HG03342 (cell line): ENCODE measurements around the gene C5orf15.
"Not testable (repeated sequence)": the region's sequence is repeated elsewhere in the genome, so short reads cannot be mapped to it uniquely, and the experiment has no call there.

Experiments
- ATAC-seq: cut with Tn5 transposase; IDR thresholded peaks from one replicate; pipeline ENCODE4 v1.9.1; 2021; ENCODE audit warnings: mild to moderate bottlenecking, moderate library complexity; ENCODE audit not compliant: unreplicated experiment

The C5orf15 gene

DNA sequence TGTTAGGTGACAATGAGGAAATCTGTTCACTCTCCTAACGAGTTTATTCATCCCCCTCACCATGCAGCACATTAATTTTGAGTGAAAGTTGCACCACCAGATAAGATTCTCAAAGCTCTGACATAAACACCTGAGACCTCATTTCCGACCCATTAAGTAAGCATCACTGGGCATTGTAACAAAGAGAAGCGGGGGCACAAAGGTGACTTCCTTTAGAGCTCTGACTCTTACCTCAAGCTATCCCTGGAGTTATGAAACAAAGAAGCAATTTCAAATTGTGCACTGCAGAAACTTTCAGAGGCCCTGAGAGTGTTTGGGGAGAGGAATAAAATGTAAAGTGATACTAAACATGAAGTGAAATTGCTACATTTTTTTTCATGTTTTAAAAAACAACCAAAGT, 29.5 kb downstream of the C5orf15 start:
- ATAC-seq, result no peak

DNA sequence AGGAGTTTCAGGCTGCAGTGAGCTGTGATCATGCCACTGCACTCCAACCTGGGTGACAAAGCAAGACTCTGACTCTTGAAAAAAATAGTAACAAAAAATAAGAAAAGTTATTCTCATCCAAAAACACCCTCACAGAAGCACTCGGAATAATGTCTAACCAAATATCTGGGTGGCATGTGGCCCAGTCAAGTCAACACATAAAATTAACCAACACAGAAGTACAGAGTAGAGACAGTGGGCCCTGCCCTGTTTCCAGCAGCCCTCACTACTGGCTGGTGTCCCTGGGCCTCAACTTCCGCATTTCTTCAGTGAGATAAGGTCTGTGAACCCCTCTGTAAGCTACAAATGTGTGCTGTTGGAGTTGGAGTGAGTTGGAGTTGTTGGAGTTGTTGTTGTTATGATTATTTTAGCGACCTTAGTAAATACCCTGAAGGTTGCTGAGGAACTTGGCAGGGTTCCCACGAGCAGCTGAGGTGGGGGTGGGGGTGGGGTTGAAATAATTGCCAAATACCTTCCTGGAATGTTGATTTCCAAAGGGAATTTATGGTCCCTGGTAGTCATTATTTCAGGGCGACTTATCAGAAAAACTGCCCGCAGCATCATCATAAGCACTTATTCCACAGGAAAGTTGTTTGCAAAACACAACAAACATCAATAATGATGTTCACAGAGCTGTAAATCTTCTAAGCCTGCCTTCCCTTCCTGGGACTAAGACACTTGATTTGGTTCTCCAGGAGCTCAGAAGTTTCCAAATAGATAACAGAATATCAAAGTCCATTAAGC, 30.2 kb downstream of the C5orf15 start:
- ATAC-seq, result no peak

DNA sequence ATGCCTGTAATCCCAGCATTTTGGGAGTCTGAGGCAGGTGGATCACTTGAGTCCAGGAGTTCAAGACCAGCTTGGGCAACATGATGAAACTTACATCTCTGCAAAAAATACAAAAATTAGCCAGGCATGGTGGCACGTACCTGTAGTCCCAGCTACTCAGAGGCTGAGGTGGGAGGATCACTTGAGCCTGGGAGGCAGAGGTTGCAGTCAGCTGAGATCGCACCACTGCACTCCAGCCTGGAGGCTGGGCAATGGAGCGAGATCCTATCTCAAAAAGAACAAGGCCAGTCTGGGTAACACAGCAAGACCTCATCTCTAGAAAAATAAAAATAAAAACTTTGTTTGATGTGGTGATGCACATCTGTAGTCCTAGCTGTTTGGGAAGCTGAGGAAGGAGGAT, 30.8 kb downstream of the C5orf15 start:
- not testable (repeated sequence) for ATAC-seq

DNA sequence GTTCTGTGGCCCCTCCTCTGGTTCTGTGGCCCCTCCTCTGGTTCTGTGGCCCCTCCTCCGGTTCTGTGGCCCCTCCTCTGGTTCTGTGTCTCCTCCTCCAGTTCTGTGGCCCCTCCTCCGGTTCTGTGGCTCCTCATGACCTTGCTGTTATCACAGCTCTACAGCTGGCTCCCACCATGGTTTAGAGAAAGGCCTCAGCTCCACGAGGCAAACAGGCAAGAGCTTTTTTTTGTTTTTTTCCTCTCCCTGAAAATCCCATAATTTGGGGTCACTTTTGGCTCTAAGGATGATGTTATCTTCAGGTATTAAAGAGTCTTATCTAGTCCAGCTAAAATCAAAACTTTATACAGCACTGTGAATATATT, 31.8 kb downstream of the C5orf15 start:
- no peak for ATAC-seq

DNA sequence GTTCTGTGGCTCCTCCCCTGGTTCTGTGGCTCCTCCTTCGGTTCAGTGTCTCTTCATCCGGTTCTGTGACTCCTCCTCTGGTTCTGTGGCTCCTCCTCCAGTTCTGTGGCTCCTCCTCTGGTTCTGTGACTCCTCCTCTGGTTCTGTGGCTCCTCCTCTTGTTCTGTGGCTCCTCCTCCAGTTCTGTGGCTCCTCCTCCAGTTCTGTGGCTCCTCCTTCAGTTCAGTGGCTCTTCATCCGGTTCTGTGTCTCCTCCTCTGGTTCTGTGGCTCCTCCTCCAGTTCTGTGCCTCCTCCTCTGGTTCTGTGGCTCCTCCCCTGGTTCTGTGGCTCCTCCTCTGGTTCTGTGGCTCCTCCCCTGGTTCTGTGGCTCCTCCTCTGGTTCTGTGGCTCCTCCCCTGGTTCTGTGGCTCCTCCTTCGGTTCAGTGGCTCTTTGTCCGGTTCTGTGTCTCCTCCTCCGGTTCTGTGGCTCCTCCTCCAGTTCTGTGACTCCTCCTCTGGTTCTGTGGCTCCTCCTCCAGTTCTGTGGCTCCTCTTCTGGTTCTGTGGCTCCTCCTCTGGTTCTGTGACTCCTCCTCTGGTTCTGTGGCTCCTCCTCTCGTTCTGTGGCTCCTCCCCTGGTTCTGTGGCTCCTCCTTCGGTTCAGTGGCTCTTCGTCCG, 32.3 kb downstream of the C5orf15 start:
- not testable (repeated sequence) for ATAC-seq

DNA sequence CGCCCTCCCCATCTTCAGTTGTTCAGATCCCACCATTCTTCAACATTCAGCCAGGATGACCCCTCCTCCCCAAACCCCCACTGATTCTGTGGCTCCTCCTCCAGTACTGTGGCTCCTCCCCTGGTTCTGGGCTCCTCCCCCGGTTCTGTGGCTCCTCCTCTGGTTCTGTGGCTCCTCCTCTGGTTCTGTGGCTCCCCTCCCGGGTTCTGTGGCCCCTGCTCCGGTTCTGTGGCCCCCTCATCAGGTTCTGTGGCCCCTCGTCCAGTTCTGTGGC, 32.8 kb downstream of the C5orf15 start:
- no peak for ATAC-seq

DNA sequence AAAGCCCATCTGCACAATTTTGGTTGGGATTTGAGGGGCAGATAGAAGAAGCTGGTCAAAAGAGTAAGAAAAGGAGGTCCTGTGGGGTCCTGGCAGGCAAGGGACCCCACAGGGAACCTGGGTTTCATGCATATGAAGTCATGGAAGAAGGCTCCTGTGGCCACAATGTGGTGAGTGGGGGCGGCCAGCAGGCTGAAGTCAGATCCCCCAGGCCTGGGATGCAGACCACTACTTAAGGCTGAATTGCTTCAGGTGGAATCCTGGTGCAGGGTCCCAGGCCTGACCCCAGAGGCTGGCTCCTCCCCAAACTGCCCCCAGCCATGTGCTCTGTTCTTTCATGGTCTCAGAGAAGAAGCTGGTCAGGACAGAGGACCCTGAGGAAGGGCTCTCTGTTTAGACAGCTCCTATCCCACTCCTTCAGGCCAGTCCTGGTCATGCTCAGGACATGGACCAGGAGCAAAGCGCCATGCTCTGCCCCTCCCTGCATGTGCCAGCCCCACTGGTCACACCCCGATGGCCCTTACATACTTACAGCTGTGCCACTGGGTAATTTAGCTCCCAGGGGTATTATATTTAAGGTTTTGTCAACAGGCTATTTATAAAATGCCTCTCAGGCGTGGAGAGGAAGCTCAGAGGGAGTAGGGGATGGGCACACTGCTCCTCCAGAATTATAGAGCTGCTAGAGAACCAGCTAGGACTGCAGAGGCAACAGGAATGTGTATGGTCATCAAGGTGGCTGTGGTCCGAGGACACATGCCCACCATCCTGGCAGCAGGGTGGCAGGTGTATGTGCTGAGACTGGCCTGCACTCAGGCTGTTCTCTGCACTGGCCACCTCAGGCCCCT, 33.4 kb downstream of the C5orf15 start:
- no peak for ATAC-seq

DNA sequence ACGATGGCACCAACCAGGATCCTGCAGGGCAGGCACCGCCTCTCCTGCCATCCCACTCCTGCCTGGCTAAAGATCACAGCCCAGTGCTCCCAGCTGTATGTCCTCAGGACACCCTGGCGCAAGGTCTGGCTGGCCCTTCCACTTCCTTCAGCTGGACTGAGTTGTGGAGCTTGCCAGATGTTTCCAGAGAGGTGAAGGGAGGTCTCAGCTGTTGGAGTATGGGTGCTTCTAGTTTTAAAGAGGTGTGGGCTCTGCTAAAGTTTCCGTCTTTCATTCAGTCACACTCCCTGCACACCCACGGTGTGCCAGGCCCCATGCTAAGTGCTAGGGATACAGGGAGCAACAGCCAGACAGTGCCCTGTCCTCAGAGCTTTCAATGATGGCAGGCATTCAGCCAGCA, 34.1 kb downstream of the C5orf15 start:
- no peak for ATAC-seq

DNA sequence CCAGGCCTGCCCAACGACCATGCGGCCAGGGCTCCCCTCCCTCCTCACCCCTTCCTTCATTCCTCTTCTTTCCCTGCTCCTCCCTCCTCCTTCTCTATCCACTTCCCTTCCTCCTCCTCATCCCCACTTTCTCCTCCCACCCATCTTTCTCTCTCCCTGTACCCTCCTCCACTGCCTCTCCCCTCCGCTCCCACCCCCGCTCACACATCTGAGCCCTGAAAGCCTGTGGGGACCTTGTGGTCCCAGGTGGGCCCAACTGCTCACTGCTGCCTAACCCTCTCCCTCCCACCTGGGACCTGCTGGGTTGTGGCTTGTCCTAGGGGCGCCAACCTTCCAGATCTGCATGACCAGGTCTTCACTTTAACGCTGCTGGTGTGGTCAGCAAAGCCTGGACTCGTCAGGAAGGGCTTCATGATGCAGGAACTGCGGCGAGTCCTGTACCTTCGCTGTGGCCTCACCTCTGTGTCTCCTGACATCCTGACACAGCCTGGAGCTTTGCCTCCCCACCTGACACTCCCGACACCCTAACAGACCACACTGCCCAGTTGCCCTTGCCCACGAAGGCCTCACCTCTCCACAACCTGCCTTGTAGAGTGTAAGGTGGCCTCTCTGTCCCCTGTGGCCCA, 34.6 kb downstream of the C5orf15 start:
- no peak for ATAC-seq

DNA sequence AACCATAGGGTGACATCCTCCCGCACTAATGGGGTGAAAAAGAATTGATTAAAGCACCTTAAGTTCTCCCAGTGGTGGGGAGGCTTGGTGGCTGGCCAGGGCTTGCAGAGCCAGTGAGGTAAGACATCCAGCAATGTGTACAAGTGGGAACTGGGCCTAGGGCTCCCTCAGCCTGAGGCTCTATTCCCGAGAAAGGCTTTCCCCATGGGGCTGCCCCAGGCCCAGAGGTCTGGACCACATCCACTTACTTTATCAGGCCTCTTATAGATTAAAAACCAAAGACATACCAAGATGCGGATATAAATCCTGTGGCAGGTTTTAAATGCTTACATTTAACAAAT, 35.3 kb downstream of the C5orf15 start:
- no peak for ATAC-seq

DNA sequence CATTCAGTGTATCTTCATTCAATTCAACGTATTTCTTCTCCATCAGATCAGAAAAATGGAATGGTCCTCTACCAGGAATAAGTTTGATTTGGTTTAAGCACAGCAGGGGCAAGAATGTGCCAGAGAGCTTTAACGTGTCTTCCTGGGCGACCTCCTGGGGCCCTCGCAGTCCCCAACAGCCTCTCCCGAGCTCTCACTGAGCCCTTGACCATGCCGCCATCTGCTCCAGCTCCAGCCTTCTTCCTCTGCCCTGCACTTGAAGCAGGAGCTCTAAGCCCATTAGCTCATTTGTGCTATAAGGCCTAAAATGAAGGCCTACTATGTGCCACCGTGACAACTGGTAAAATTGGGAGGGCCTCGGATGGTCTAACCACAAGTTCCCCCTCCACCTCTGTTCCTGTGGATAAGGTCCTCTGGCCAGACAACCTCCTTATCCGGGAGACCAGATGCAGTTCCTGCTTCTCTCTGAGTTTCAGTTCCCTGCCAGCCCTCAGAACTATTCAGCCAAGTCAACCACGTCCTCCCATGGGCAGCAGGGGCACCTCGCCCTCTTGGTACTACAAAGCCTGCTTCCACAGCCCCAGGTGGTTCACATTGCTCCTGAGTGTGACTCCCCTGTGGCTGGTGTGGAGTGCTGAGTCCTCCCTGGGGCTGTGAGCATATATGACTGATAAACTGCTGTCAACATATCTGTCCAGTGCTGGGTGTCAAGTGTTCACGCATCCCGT, 35.8 kb downstream of the C5orf15 start:
- ATAC-seq, result no peak

DNA sequence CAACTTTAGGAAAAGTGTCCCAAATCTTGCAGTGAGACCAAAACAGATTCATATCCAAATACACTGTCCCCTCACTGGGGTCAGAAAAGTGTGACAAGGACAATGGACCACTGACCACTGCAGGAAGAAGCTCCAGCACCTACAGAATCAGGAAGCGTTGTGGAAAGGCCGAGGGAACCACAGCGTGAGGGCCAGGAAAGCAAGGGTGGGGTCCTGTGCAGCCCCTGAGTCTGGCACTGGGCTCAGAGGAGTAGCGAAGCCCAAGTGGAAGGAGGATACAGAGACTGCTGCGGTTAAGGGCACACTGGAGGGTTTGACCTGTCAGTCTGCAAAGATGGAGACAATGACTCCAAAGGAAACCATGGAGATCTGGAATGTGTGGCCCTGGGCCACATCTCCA, 36.9 kb downstream of the C5orf15 start:
- ATAC-seq, result no peak

DNA sequence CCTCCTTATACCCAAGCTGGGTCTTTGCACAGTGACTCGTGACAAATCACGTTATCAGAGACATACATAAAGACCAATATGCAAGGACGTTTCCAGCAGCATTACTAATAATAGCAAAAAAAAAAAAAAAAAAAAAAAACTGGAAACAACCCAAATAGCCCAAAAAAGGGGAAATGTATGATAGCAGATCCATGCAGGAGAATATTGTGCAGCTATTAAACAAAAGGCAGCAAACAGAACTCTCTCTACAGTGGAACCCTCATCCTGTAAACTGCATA, 37.7 kb downstream of the C5orf15 start:
- ATAC-seq, result no peak

DNA sequence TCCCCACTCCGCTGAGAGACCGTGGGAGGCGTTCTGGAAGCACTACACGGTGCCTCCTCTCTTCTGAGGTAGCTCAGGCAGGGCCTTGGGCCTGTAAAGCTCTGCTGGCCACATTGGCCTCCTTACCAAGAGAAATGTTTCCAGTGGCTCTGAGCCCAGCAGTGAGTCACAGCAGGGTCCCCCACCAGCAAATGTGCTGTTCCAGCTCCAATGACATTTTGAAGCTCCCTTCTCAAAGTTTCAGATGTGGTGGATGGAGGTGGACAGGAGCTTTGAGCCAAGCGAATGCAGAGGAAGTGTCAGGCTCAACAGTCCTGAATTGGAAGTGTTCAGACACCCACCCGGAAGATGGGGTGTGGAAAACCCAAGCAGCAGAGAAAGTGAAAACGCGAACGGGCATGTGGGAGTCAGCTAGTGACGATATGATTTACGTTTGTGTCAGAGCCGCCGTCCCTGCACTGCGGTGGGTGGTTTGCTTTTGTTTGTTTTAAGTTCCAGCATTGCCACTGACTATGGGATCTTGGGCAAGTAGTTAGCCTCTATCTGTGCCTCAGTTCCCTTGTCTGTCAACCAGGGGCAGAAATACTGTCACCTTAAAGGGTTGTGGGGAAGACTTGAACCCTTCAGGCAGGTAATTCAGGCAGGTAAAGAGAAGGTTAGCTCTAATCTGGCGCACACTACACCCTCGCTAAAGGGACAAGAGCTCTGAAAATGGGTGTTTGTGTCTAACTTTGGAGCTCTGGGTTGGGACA, 38.2 kb downstream of the C5orf15 start:
- no peak for ATAC-seq

DNA sequence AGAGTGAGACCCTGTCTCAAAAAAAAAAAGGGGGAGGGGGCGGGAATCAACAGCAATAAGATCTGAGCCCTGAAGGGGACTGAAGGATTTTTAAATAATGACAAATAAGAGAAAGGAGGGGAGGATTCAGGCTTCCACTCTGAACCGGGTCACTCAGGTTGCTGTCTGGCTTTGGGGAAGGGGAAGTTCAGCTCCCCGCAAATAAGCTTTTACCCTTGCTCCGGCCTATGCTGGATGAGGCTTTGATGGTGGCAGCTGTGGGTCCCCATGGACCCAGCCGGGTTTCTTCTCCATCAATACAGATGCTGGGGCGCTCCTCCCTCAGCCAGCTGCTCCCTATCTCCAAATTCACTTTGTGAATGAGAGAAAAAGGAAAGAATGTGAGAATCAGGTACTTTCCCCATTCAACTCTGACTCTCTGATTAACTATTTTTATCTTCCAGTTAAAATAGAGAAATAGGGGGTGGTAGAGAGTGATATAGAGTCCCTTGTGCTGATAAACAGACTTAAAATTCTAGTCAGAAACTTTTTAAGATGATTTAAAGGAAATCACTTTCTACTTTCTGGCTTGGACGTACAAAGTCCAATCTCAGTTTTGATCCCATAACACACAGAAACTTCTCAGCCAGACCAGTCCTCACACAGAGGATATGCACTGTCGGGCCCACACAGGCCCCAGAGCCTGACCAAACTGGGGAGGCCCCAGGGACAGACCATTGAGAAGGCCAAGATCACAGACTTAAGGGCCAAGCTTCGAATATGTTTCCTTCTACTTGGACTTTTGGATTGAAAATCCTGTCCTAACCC, 39.6 kb downstream of the C5orf15 start:
- no peak for ATAC-seq

DNA sequence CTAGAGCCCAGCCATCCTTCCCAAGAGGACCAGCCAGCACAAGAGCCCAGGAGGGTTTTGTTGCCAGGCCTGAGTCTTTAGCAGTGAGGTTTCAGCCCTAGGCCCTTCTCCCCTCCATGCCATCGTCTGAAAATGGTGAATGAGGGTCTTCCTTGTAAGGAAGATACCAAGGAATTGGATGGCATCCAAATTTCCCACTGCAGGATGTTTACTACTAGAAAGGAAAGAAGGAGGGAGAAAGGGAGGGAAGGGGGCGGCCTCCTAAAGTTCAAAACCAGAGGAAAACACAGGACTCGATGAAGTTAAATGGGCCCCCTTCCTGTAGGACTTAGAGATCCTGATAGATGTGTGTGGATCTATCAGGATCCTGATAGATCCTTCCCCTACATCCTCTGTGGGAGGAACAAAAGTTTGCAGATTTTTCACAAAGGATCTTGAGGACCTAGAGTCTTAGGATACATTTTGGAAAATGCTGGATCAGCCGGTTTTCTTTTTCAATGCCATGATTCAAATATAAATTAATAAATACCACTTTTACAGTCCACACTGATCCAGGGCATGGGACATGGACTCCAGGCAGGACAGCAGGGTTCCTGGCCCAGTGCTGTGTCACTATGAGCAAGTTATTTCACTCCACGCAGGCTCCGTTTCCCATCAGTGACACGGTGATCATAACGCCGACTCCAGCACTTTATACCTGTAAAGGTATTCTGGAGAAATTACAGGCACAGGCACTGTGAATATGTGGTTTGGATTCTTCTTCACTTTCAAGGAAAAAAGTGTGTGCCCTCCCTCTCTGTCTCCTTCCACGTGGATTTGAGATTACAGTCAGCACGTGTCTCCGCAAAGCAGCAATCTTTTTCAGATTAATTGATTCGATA, 40.9 kb downstream of the C5orf15 start:
- ATAC-seq, result no peak

DNA sequence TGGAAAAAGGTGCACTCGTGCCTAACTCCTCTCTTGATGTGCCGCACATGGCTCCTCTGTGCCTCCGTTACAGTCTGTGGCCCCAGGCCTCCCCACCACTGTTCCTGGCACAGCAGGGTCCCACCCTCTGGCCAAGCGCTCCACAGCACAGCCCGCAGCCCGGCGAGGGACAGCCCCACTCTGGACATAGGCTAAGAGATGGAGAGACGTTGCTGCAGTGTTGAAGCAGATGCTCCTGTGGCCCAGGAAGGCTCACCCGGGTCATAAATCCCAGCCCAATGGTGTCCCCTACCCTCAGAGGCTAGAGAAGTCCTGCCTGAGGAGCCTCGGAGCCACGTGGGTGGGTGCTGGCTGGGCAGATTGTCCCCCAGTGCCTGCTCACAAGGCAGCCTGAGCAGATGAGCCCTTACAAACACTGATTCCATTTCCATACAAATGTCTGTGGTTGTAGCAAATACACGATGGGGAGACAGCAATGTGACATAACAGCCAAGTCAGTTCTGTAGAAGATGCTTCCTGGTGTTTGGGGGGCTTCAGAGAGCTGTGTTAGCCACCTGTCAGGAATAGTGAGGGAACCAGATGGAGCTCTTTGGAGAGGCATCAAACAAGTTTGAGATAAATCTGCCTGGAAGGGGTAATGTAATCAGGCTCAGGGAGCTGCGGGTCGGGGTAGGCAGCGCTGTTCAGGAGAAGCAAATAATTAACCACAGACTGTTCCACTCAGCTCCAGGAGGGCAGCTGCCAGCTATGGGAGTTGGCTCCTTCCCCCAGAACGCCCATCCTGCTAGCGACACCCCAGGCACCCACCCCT, 41.7 kb downstream of the C5orf15 start:
- no peak for ATAC-seq
